K562 (cell line): ENCODE measurements around the gene CERS5. TPM values are rescaled to one million over a fixed set of nuclear protein-coding genes. Genes with fewer than 3 reads are reported as not detected.
"Not testable (repeated sequence)": the region's sequence is repeated elsewhere in the genome, so short reads cannot be mapped to it uniquely, and the experiment has no call there.

Experiments used
- ATAC-seq: fragments of 200-7000 bp; cut with Tn5 transposase; 3 replicates; pipeline ENCODE4 v1.9.1; 2020; ENCODE audit warnings: moderate library complexity
- BruUV-seq: library from RNA; stranded (reverse); fragments of 400-500 nt; replicated peaks from 2 replicates; lab custom pipeline; 2021; lab: Mats Ljungman, UMichigan
- CTCF ChIA-PET: fragments of 300-600 bp; formaldehyde crosslinking; extraction: SDS; loops from one replicate; lab custom pipeline; 2021; ENCODE audit warnings: low intra/inter-chr PET ratio; lab: Yijun Ruan, JAX
- POLR2A ChIA-PET: fragments of 300-600, 350-650 bp; sonication (Branson Sonifier 250); formaldehyde crosslinking; extraction: SDS; loops from one replicate; lab custom pipeline; 2021; ENCODE audit warnings: antibody characterized with exemption, inconsistent platforms; lab: Yijun Ruan, JAX
- DNase-seq, 4 experiments: peaks; one replicate each; pipeline versions ENCODE4 v3.0.0 to v3.0.0-alpha.2; 2011 to 2018; ENCODE audit warnings: low spot score in 3 of 4, mixed read lengths in 3 of 4; ENCODE audit errors: extremely low read depth in 1 of 4
- FAIRE-seq: peaks from 2 replicates; lab custom pipeline; 2011; peaks lifted over from hg19 to GRCh38; lab: Jason Lieb, UNC
- H2AFZ ChIP-seq: 2 replicates; pipeline ENCODE4 v1.6.0; 2011; ENCODE audit warnings: low read depth, low read length, control low read depth, inconsistent platforms
- H3K27ac ChIP-seq: fragments of 200-600 bp; 3 replicates; pipeline ENCODE4 v1.8.0; 2011; ENCODE audit warnings: low read depth, mild to moderate bottlenecking, control low read depth, inconsistent platforms, low read length, moderate library complexity, mixed read lengths; ENCODE audit errors: extremely low read depth
- H3K27me3 ChIP-seq, 2 experiments: fragments of 300-600 bp in 1 of 2; 2 replicates in 1 of 2; 3 replicates in 1 of 2; pipeline versions ENCODE4 v1.6.0 to v1.8.0; 2011; ENCODE audit warnings: inconsistent platforms in 2 of 2, low read length in 2 of 2, mild to moderate bottlenecking in 1 of 2, mixed read lengths in 1 of 2, moderate library complexity in 1 of 2; ENCODE audit not compliant: control insufficient read depth in 2 of 2, insufficient read depth in 2 of 2
- H3K36me3 ChIP-seq: fragments of 300-600 bp; 3 replicates; pipeline ENCODE4 v1.8.0; 2011; ENCODE audit warnings: mild to moderate bottlenecking, low read length, inconsistent platforms; ENCODE audit not compliant: control insufficient read depth, insufficient read depth
- H3K4me1 ChIP-seq, 2 experiments: fragments of 200-600 bp in 1 of 2; replicated peaks in 1 of 2; 2 replicates in 1 of 2; 3 replicates in 1 of 2; pipeline versions ENCODE4 v1.5.1 to v1.8.0; 2011; ENCODE audit warnings: inconsistent platforms in 2 of 2, low read length in 2 of 2, mild to moderate bottlenecking in 1 of 2, mixed read lengths in 1 of 2, moderate library complexity in 1 of 2; ENCODE audit not compliant: control insufficient read depth in 2 of 2, insufficient read depth in 2 of 2
- H3K4me2 ChIP-seq: 2 replicates; pipeline ENCODE4 v1.6.1; 2011; ENCODE audit warnings: low read length, control low read depth, inconsistent platforms, mixed read lengths; ENCODE audit not compliant: insufficient read depth
- H3K4me3 ChIP-seq: fragments of 200-600 bp; sonication (generic), shearing (Covaris generic); 2 replicates; pipeline ENCODE4 v1.5.1; 2016; ENCODE audit warnings: control low read depth, inconsistent platforms
- H3K79me2 ChIP-seq: fragments of 200-600 bp; 3 replicates; pipeline ENCODE4 v1.8.0; 2011; ENCODE audit warnings: low read length, inconsistent platforms; ENCODE audit not compliant: control insufficient read depth, insufficient read depth
- H3K9ac ChIP-seq, 2 experiments: 2 replicates each; pipeline versions ENCODE4 v1.6.0 to v1.6.1; 2011; ENCODE audit warnings: low read depth in 2 of 2, low read length in 2 of 2, control low read depth in 1 of 2, inconsistent platforms in 1 of 2, mild to moderate bottlenecking in 1 of 2, mixed read lengths in 1 of 2; ENCODE audit not compliant: insufficient read depth in 1 of 2
- H3K9me1 ChIP-seq: one replicate; pipeline ENCODE4 v1.6.0; 2011; ENCODE audit warnings: inconsistent platforms, mild to moderate bottlenecking, low read length, moderate library complexity; ENCODE audit not compliant: control insufficient read depth, insufficient read depth
- H3K9me3 ChIP-seq: replicated peaks from 2 replicates; pipeline ENCODE4 v1.5.1; 2011; ENCODE audit warnings: low read depth, low read length, inconsistent platforms; ENCODE audit not compliant: control insufficient read depth, insufficient read depth
- H4K20me1 ChIP-seq: replicated peaks from 2 replicates; pipeline ENCODE4 v1.6.1; 2011; ENCODE audit warnings: low read length, inconsistent platforms, mixed read lengths; ENCODE audit not compliant: control insufficient read depth, insufficient read depth
- DIDO1 ChIP-seq: fragments of 450-650 bp; IDR thresholded peaks from 2 replicates; pipeline ENCODE4 v1.6.1; 2016; ENCODE audit warnings: low read depth, missing biosample characterization, missing genetic modification characterization
- ELF2 ChIP-seq: fragments of 250-450 bp; sonication (Bioruptor Pico); IDR thresholded peaks from 2 replicates; pipeline ENCODE4 v1.5.0; 2021; ENCODE audit warnings: mild to moderate bottlenecking
- FOXJ2 ChIP-seq: fragments of 200-800 bp; sonication (Bioruptor generic); IDR thresholded peaks from 2 replicates; pipeline ENCODE4 v1.6.1; 2016; ENCODE audit warnings: missing genetic modification characterization, missing compliant biosample characterization
- MECOM ChIP-seq: fragments of 250-450 bp; sonication (Bioruptor Pico); IDR thresholded peaks from 2 replicates; pipeline ENCODE4 v1.8.0; 2022; ENCODE audit warnings: inconsistent platforms
- NR2C1 ChIP-seq, 2 experiments: fragments of 450-650 bp; IDR thresholded peaks; 2 replicates each; pipeline ENCODE4 v1.6.1; 2017; ENCODE audit warnings: mild to moderate bottlenecking in 2 of 2, antibody characterized with exemption in 1 of 2, inconsistent platforms in 1 of 2, missing compliant biosample characterization in 1 of 2, missing genetic modification characterization in 1 of 2
- POLR2AphosphoS5 ChIP-seq: IDR thresholded peaks from 2 replicates; pipeline ENCODE4 v1.6.1; 2011; ENCODE audit warnings: mild to moderate bottlenecking, low read depth, low read length, moderate library complexity; ENCODE audit not compliant: control insufficient read depth, insufficient read depth
- SOX6 ChIP-seq: fragments of 450-650 bp; IDR thresholded peaks from 2 replicates; pipeline ENCODE4 v1.6.1; 2014; ENCODE audit warnings: mild to moderate bottlenecking
- ZZZ3 ChIP-seq: fragments of 450-650 bp; IDR thresholded peaks from 2 replicates; pipeline ENCODE4 v1.6.1; 2016; ENCODE audit warnings: antibody characterized with exemption, mild to moderate bottlenecking, moderate library complexity
- WGBS: fragments of 100-300 bp; shearing (Covaris generic); methylation state at CpG from one replicate; pipeline ENCODE4 v1.1.6; 2016; ENCODE audit warnings: low coverage, mixed read lengths; ENCODE audit not compliant: insufficient coverage; ENCODE audit errors: missing lambda C conversion rate; 5-methylcytosine and 5-hydroxymethylcytosine counted together
- in situ Hi-C: fragments of 300-500 bp; cut with MboI; formaldehyde crosslinking; loops from 4 replicates; pipeline ENCODE4 v1.15.0; 2018; ENCODE audit warnings: inconsistent platforms, mixed read lengths
- intact Hi-C: fragments of 100-400 bp; cut with micrococcal nuclease; formaldehyde crosslinking; loops from 2 replicates; pipeline ENCODE4 v1.14.2; 2022
- polyA plus RNA-seq, 8 experiments: library from polyadenylated mRNA; depleted of rRNA in 4 of 8; stranded (reverse) in 5 of 8; unstranded in 3 of 8; fragments of >200 nt; fragmentation: Nextera tagmentation in 2 of 8; fragmentation: Illumina TruSeq in 1 of 8; extraction: Ambion mirVana in 2 of 8; extraction: Trizol in 1 of 8; gene quantifications; 2 replicates each; pipeline versions ENCODE4 v1.2.1 to v1.2.3, GENCODE V29; 2011 to 2014; ENCODE audit warnings: inconsistent platforms in 1 of 8, missing spikeins in 1 of 8
- total RNA-seq, 7 experiments: library from RNA; depleted of rRNA in 6 of 7; stranded (reverse); fragments of >200 nt in 6 of 7; fragmentation: Illumina TruSeq in 2 of 7; extraction: Trizol in 2 of 7; gene quantifications; 2 replicates each; pipeline versions ENCODE4 v1.2.1 to v1.2.3, GENCODE V29; 2011 to 2021; ENCODE audit warnings: low replicate concordance in 1 of 7
- TF ChIP-seq, protein P1 (sequence below): fragments of 250-450 bp; sonication (Bioruptor Pico); IDR thresholded peaks from 2 replicates; pipeline ENCODE4 v1.8.0; 2021; ENCODE audit warnings: moderate library complexity, mild to moderate bottlenecking, inconsistent platforms
- TF ChIP-seq, protein P2 (sequence below): fragments of 450-650 bp; conservative IDR thresholded peaks from 2 replicates; pipeline ENCODE4 v1.6.1; 2016; ENCODE audit warnings: missing genetic modification characterization, low read depth, mild to moderate bottlenecking, missing compliant biosample characterization, moderate library complexity

The CERS5 gene
- total and polyA plus RNA-seq, 9 of the 15 experiments (the other 6 are each of a cell fraction or from before 2014, with no cell fraction given), result 6.1 to 47.5 (median 17.8) TPM

DNA sequence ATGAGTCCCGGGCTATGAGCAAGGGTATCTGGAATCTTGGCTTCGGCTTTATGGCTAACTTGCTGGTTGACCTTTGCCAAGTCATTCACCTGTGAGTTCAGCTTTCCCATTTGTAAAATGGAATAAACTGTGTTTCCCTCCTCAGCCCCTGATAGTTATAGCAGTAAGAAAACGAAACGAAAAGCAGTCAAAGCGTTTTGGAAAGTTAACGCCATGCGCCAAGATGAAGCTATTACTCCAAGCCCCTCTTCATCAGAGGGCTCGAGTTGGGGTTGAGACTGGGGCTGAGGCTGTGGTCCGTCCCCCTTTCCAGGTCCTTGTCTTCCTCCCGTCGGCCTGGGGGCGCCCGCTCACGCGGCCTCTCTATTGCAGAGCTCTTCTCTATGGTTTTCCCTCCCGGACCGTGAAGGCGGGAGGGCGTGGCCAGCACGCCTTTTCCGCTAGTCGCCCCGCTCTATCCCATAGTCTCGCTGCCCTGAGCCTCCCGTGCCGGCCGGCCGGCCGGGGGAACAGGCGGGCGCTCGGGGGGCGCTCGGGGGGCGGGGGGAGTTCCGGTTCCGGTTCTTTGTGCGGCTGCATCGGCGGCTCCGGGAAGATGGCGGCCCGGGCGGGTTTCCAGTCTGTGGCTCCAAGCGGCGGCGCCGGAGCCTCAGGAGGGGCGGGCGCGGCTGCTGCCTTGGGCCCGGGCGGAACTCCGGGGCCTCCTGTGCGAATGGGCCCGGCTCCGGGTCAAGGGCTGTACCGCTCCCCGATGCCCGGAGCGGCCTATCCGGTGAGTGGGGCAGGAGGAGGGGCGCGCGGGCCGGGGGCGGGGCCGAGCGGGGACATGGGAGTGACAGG, 82.2 kb downstream of the CERS5 start, which contains the start of gene SMARCD1 (continued):
- TF ChIP-seq MECOM (CRISPR knock-in tag) (no peak), POLR2AphosphoS5 (peak; percentile 41; the same call in 1 of the 2 replicates), ELF2 (no peak), DIDO1 (tag) (peak; percentile 56; the same call in 1 of the 2 replicates), NR2C1 (IDR thresholded peaks at IDR 0.05) (peak; percentile 58), NR2C1 (tag; IDR thresholded peaks at IDR 0.05) (0 out of 2 replicates have a peak, but pooled peaks have one; percentile 23), FOXJ2 (tag) (0 out of 2 replicates have a peak, but pooled peaks have one; percentile 47), ZZZ3 (0 out of 2 replicates have a peak, but pooled peaks have one; percentile 70), SOX6 (peak; percentile 50)
- TF ChIP-seq, protein P1, sequence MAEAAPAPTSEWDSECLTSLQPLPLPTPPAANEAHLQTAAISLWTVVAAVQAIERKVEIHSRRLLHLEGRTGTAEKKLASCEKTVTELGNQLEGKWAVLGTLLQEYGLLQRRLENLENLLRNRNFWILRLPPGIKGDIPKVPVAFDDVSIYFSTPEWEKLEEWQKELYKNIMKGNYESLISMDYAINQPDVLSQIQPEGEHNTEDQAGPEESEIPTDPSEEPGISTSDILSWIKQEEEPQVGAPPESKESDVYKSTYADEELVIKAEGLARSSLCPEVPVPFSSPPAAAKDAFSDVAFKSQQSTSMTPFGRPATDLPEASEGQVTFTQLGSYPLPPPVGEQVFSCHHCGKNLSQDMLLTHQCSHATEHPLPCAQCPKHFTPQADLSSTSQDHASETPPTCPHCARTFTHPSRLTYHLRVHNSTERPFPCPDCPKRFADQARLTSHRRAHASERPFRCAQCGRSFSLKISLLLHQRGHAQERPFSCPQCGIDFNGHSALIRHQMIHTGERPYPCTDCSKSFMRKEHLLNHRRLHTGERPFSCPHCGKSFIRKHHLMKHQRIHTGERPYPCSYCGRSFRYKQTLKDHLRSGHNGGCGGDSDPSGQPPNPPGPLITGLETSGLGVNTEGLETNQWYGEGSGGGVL (CRISPR knock-in tag), result no peak
- TF ChIP-seq, protein P2, sequence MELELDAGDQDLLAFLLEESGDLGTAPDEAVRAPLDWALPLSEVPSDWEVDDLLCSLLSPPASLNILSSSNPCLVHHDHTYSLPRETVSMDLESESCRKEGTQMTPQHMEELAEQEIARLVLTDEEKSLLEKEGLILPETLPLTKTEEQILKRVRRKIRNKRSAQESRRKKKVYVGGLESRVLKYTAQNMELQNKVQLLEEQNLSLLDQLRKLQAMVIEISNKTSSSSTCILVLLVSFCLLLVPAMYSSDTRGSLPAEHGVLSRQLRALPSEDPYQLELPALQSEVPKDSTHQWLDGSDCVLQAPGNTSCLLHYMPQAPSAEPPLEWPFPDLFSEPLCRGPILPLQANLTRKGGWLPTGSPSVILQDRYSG (tag), result no peak

DNA sequence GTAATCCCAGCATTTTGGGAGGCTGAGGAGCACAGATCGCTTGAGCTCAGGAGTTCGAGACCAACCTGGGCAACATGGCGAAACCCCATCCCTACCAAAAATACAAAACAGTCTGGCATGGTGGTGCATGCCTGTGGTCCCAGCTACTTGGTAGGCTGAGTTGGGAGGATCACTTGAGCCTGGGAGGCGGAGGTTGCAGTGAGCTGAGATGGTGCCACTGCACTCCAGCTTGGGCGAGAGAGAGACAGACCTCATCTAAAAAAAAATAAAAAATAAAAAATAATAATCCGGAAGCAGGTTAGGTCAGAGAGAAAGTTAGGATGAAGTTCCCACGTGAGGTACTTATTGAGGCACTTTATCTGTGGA, 82.8 kb downstream of the CERS5 start:
- H3K36me3 ChIP-seq, result peaks cover 35% of the 10 kb centered on the region
- H3K4me1 ChIP-seq, result peaks cover 10 to 21% of the 10 kb centered on the region in 2 experiments; a peak in 4 of 5 replicates
- H4K20me1 ChIP-seq, H3K9me1 ChIP-seq, H3K9me3 ChIP-seq, BruUV-seq, intact Hi-C loops, H3K27me3 ChIP-seq, DNase-seq, ATAC-seq, FAIRE-seq: not testable (repeated sequence)
- peak overlapping the region; percentile 84 for H3K27ac ChIP-seq
- POLR2A ChIA-PET, result interaction anchor here (0.6 to 2.5 kb wide), 20 partner anchors 8 to 343 kb away, joined by 3 to 16 read pairs (median 4); partner anchors contain the start of genes CERS5, GPD1 and TMBIM6
- CTCF ChIA-PET, result interaction anchor here (0.5 kb wide), 1 partner anchor 12 kb away, joined by 3 read pairs; no protein-coding TSS in a partner anchor
- peak overlapping the region; percentile 82 for H3K4me3 ChIP-seq
- peak overlapping the region; percentile 90 for H3K4me2 ChIP-seq
- H3K79me2 ChIP-seq, result peaks cover 10% of the 10 kb centered on the region
- WGBS, result 36% methylated on average over 5 of the region's 7 CpGs
- peak overlapping the region; percentile 83 to 86 for H3K9ac ChIP-seq
- in situ Hi-C loops, result loop anchor here (5.0 kb wide), 1 partner anchor 93 kb away; no protein-coding TSS in a partner anchor
- peak overlapping the region; percentile 99 for H2AFZ ChIP-seq
